ENCODE measurements around the gene TFG. TPM values are rescaled to one million over a fixed set of nuclear protein-coding genes. Genes with fewer than 3 reads are reported as not detected.

Gene TFG
- total RNA-seq, 4 donors from 2014 or later = 36.6 to 133 (median 61.7) TPM

- Histone ChIP-seq H3K9me3 (no peaks in the 10 kb centered on the region), H3K4me3 (no peak overlapping the region), H3K4me1 (peaks cover 0 to 6% of the 10 kb centered on the region in 2 donors), H3K27ac (no peak overlapping the region), H3K36me3 (no peaks in the 10 kb centered on the region), H3K27me3 (no peaks in the 10 kb centered on the region)
- DNase-seq = no peak
- intact Hi-C loops (cut with DNase I; ENCODE audit: low total_unique reads) = no loop called here
- no peak for TF ChIP-seq CTCF (IDR thresholded peaks at IDR 0.05)
- no peak for TF ChIP-seq POLR2A (IDR thresholded peaks at IDR 0.05)
Measured at GRCh38 chr3:100719136-100719535, 9.8 kb downstream of the TFG start.

- intact Hi-C loops (cut with DNase I; ENCODE audit: low total_unique reads) = no loop called here
- Histone ChIP-seq H3K36me3 (no peaks in the 10 kb centered on the region), H3K4me3 (no peak overlapping the region), H3K4me1 (peaks cover 0 to 6% of the 10 kb centered on the region in 2 donors), H3K27ac (no peak overlapping the region), H3K27me3 (no peaks in the 10 kb centered on the region), H3K9me3 (no peaks in the 10 kb centered on the region)
- no peak for DNase-seq
- TF ChIP-seq POLR2A (IDR thresholded peaks at IDR 0.05) (no peak), CTCF (IDR thresholded peaks at IDR 0.05) (no peak)
Measured at GRCh38 chr3:100720426-100720825, 11.1 kb downstream of the TFG start.

GRCh38 chr3:100725935-100726513, 16.7 kb downstream of the TFG start:
- no peaks in the 10 kb centered on the region for H3K36me3 ChIP-seq
- H3K9me3 ChIP-seq = no peaks in the 10 kb centered on the region
- TF ChIP-seq POLR2A (IDR thresholded peaks at IDR 0.05) (no peak), CTCF (IDR thresholded peaks at IDR 0.05) (no peak)
- intact Hi-C loops (cut with DNase I; ENCODE audit: low total_unique reads) = no loop called here
- no peaks in the 10 kb centered on the region for H3K27me3 ChIP-seq
- H3K27ac ChIP-seq = no peak overlapping the region
- no peak for DNase-seq
- H3K4me3 ChIP-seq = no peak overlapping the region
- H3K4me1 ChIP-seq = no peaks in the 10 kb centered on the region

- TF ChIP-seq CTCF (IDR thresholded peaks at IDR 0.05) (no peak), POLR2A (IDR thresholded peaks at IDR 0.05) (no peak)
- no peaks in the 10 kb centered on the region for H3K4me1 ChIP-seq
- H3K4me3 ChIP-seq = no peak overlapping the region
- H3K9me3 ChIP-seq = no peaks in the 10 kb centered on the region
- no peaks in the 10 kb centered on the region for H3K27me3 ChIP-seq
- no peak overlapping the region for H3K27ac ChIP-seq
- no peak for DNase-seq
- intact Hi-C loops (cut with DNase I; ENCODE audit: low total_unique reads) = no loop called here
- no peaks in the 10 kb centered on the region for H3K36me3 ChIP-seq
Measured at GRCh38 chr3:100726706-100727105, 17.4 kb downstream of the TFG start.

GRCh38 chr3:100730524-100730923, 21.2 kb downstream of the TFG start:
- Histone ChIP-seq H3K27me3 (no peaks in the 10 kb centered on the region), H3K4me1 (no peaks in the 10 kb centered on the region), H3K27ac (no peak overlapping the region), H3K9me3 (no peaks in the 10 kb centered on the region), H3K36me3 (no peaks in the 10 kb centered on the region), H3K4me3 (no peak overlapping the region)
- intact Hi-C loops (cut with DNase I; ENCODE audit: low total_unique reads) = no loop called here
- no peak for DNase-seq
- TF ChIP-seq POLR2A (IDR thresholded peaks at IDR 0.05) = no peak
- no peak for TF ChIP-seq CTCF (IDR thresholded peaks at IDR 0.05)

Data from uterus (tissue), 4 donors.